Coronary artery (tissue), 2 donors: ENCODE results near the gene GSX2.

Experiments
- DNase-seq: peaks from one replicate; pipeline ENCODE4 v3.0.0-alpha.2; 2017; ENCODE audit warnings: low spot score
- H3K27ac ChIP-seq, 2 donors: fragments of 200-600 bp; sonication (generic); one replicate each; pipeline ENCODE4 v1.5.1; 2016 to 2019
- H3K4me3 ChIP-seq: fragments of 200-600 bp; sonication (generic); 2 replicates; pipeline ENCODE4 v1.5.1; 2016; ENCODE audit warnings: mild to moderate bottlenecking, moderate library complexity
- TF ChIP-seq, protein P1 (sequence below): fragments of 200-600 bp; sonication (generic); IDR thresholded peaks from one replicate; pipeline ENCODE4 v1.5.1; 2019; ENCODE audit warnings: antibody characterized with exemption

Gene GSX2

DNA sequence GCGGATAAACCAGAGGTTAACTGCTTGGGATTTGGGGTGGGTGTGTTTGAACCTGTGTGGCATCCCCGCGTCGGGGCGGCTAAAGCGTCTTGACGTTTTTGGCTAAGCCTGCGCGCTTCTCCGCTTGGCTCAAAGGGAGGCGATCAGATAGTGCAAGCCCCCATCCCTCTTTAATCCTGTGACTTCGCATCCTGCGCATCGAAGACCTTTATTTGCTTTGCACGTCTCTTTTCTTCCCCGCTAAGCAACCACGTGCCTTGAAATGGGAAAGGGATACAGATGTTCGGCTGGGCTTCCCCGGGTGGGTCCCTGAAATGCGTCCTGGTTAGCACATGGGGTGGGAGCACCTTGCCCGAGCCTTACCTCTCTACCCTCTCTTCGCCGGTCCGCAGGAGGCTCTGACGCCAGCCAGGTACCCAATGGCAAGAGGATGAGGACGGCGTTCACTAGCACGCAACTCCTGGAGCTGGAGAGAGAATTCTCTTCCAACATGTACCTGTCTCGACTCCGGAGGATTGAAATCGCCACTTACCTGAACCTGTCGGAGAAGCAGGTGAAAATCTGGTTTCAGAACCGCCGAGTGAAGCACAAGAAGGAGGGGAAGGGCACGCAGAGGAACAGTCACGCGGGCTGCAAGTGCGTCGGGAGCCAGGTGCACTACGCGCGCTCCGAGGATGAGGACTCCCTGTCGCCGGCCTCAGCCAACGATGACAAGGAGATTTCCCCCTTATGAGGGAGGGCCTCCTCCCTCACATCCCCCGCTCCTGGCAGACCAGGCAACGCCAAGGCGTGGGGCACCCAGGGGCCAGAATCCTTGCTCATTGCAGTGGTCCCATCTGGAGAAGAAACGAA lies 1.5 kb downstream of the GSX2 start:
- DNase-seq = no peak
- Histone ChIP-seq H3K4me3 (peak overlapping the region; percentile 69), H3K27ac (no peak overlapping the region)
- TF ChIP-seq, protein P1, sequence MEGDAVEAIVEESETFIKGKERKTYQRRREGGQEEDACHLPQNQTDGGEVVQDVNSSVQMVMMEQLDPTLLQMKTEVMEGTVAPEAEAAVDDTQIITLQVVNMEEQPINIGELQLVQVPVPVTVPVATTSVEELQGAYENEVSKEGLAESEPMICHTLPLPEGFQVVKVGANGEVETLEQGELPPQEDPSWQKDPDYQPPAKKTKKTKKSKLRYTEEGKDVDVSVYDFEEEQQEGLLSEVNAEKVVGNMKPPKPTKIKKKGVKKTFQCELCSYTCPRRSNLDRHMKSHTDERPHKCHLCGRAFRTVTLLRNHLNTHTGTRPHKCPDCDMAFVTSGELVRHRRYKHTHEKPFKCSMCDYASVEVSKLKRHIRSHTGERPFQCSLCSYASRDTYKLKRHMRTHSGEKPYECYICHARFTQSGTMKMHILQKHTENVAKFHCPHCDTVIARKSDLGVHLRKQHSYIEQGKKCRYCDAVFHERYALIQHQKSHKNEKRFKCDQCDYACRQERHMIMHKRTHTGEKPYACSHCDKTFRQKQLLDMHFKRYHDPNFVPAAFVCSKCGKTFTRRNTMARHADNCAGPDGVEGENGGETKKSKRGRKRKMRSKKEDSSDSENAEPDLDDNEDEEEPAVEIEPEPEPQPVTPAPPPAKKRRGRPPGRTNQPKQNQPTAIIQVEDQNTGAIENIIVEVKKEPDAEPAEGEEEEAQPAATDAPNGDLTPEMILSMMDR = no peak

DNA sequence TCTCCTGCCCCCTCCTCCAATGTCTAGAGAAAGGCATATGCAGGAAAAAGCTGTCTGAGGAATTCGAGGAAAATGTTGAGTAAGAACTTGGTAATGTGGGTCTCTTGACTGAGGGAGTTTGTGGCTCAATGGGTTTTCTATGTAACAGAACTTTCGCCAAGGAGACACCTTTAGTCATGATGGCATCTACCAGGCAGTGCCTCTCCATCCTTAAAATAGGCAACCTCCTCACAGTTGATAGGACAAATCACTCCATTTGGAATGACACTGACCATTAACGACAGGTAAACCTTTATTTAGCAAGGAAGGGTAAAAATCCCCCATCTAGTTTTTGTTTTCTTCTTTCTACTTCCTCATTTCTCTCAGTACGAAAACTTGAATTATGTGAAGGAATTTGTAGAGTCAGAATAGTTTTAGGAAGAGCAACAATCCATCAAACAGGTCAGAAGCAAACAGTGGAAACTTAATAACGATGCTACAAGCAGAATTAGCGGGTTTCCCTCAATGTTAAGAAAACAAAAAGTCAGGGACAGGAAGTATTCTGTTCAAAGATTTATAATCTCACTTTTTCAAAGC lies 2.7 kb downstream of the GSX2 start:
- DNase-seq = no peak
- TF ChIP-seq, protein P1 = no peak
- Histone ChIP-seq H3K27ac (no peak overlapping the region), H3K4me3 (no peak overlapping the region)

- TF ChIP-seq, protein P1 = no peak
- Histone ChIP-seq H3K4me3 (peak overlapping the region; percentile 51), H3K27ac (no peak overlapping the region)
- no peak for DNase-seq
These were observed 3.2 kb downstream of the GSX2 start for GRCh38 chr4:54103190-54103574.

- TF ChIP-seq, protein P1 = no peak
- DNase-seq = no peak
- H3K4me3 ChIP-seq = no peak overlapping the region
- no peak overlapping the region for H3K27ac ChIP-seq
These were observed 4.9 kb downstream of the GSX2 start for GRCh38 chr4:54104907-54105306.

GRCh38 chr4:54107951-54108748 lies 8.2 kb downstream of the GSX2 start:
- TF ChIP-seq, protein P1 = no peak
- no peak overlapping the region for H3K27ac ChIP-seq
- DNase-seq = no peak
- no peak overlapping the region for H3K4me3 ChIP-seq

GRCh38 chr4:54109241-54110018 lies 9.5 kb downstream of the GSX2 start:
- TF ChIP-seq, protein P1 = no peak
- Histone ChIP-seq H3K27ac (no peak overlapping the region), H3K4me3 (peak overlapping the region; percentile 52)
- DNase-seq = no peak
